GM23338 (cell line): ENCODE results near the gene PDE10A. TPM values are rescaled to one million over a fixed set of nuclear protein-coding genes. Genes with fewer than 3 reads are reported as not detected.

Source experiments
- ATAC-seq: fragments of 200-7000 bp; cut with Tn5 transposase; 3 replicates; pipeline ENCODE4 v1.9.1; 2020
- DNase-seq: peaks from one replicate; pipeline ENCODE4 v3.0.0-alpha.2; 2015; ENCODE audit warnings: low spot score
- H2AFZ ChIP-seq: fragments of 200-600 bp; sonication (generic); 2 replicates; pipeline ENCODE4 v1.8.0; 2016; ENCODE audit warnings: antibody characterized with exemption, mild to moderate bottlenecking, moderate library complexity
- H3F3A ChIP-seq: fragments of 200-600 bp; sonication (generic); replicated peaks from 2 replicates; pipeline ENCODE4 v1.8.0; 2017; ENCODE audit warnings: antibody characterized with exemption, mixed run types, low read depth
- H3K27ac ChIP-seq: fragments of 200-600 bp; sonication (generic); 2 replicates; pipeline ENCODE4 v1.6.1; 2016; ENCODE audit warnings: low read depth
- H3K27me3 ChIP-seq: fragments of 200-600 bp; sonication (generic); 2 replicates; pipeline ENCODE4 v1.8.0; 2016; ENCODE audit warnings: mild to moderate bottlenecking, mixed run types, moderate library complexity; ENCODE audit not compliant: insufficient read depth
- H3K36me3 ChIP-seq: fragments of 200-600 bp; sonication (generic); 2 replicates; pipeline ENCODE4 v1.8.0; 2016; ENCODE audit warnings: mild to moderate bottlenecking; ENCODE audit not compliant: insufficient read depth
- H3K4me1 ChIP-seq: fragments of 200-600 bp; sonication (generic); 2 replicates; pipeline ENCODE4 v1.8.0; 2016; ENCODE audit warnings: mild to moderate bottlenecking, moderate library complexity; ENCODE audit not compliant: insufficient read depth
- H3K4me2 ChIP-seq: fragments of 200-600 bp; sonication (generic); 2 replicates; pipeline ENCODE4 v1.7.1; 2017; ENCODE audit warnings: mixed run types
- H3K4me3 ChIP-seq: fragments of 200-600 bp; sonication (generic); 2 replicates; pipeline ENCODE4 v1.6.1; 2016; ENCODE audit warnings: mixed run types
- H3K79me2 ChIP-seq: fragments of 200-600 bp; sonication (generic); replicated peaks from 2 replicates; pipeline ENCODE4 v1.8.0; 2017; ENCODE audit warnings: mild to moderate bottlenecking; ENCODE audit not compliant: insufficient read depth
- H3K9me2 ChIP-seq: fragments of 200-600 bp; sonication (generic); 2 replicates; pipeline ENCODE4 v1.8.0; 2017; ENCODE audit not compliant: insufficient read depth
- H4K20me1 ChIP-seq: fragments of 200-600 bp; sonication (generic); replicated peaks from 2 replicates; pipeline ENCODE4 v1.8.0; 2017; ENCODE audit warnings: mild to moderate bottlenecking; ENCODE audit not compliant: insufficient read depth
- H3K27ac Mint-ChIP-seq: 2 replicates; pipeline ENCODE4 v1.8.0; 2020; ENCODE audit warnings: inconsistent platforms, mild to moderate bottlenecking, moderate library complexity, mixed read lengths
- H3K27me3 Mint-ChIP-seq: 3 replicates; pipeline ENCODE4 v1.8.0; 2022; ENCODE audit warnings: low read depth, mild to moderate bottlenecking, moderate library complexity, mixed read lengths, inconsistent platforms; ENCODE audit not compliant: insufficient read depth, poor library complexity
- H3K36me3 Mint-ChIP-seq: 3 replicates; pipeline ENCODE4 v1.8.0; 2021; ENCODE audit warnings: low read depth, mild to moderate bottlenecking, inconsistent platforms, moderate library complexity, mixed read lengths
- H3K4me1 Mint-ChIP-seq: 3 replicates; pipeline ENCODE4 v1.8.0; 2020; ENCODE audit warnings: mild to moderate bottlenecking, inconsistent platforms, mixed read lengths
- H3K4me3 Mint-ChIP-seq: 3 replicates; pipeline ENCODE4 v1.8.0; 2021; ENCODE audit warnings: moderate library complexity, mild to moderate bottlenecking, inconsistent platforms, mixed read lengths
- H3K9me3 Mint-ChIP-seq: 3 replicates; pipeline ENCODE4 v1.8.0; 2020; ENCODE audit warnings: moderate library complexity, mild to moderate bottlenecking, inconsistent platforms, mixed read lengths
- EZH2phosphoT487 ChIP-seq: fragments of 200-600 bp; sonication (generic); IDR thresholded peaks from one replicate; pipeline ENCODE4 v1.8.1; 2018; ENCODE audit warnings: antibody characterized with exemption; ENCODE audit not compliant: unreplicated experiment
- JUNB ChIP-seq: IDR thresholded peaks from one replicate; pipeline ENCODE4 v1.6.1; 2016; ENCODE audit warnings: antibody characterized with exemption; ENCODE audit not compliant: unreplicated experiment
- NANOG ChIP-seq: IDR thresholded peaks from 2 replicates; pipeline ENCODE4 v1.6.1; 2016; ENCODE audit warnings: antibody characterized with exemption, borderline replicate concordance
- POLR2AphosphoS5 ChIP-seq: IDR thresholded peaks from 2 replicates; pipeline ENCODE4 v1.6.1; 2016; ENCODE audit warnings: antibody characterized with exemption, low read depth
- ZNF331 ChIP-seq: fragments of 250-450 bp; sonication (Bioruptor Pico); IDR thresholded peaks from 2 replicates; pipeline ENCODE4 v1.5.0; 2020; ENCODE audit warnings: low read depth, mild to moderate bottlenecking, moderate library complexity
- ZNF462 ChIP-seq: fragments of 250-450 bp; sonication (Bioruptor Pico); IDR thresholded peaks from 2 replicates; pipeline ENCODE4 v1.5.0; 2020; ENCODE audit warnings: mild to moderate bottlenecking, moderate library complexity
- polyA plus RNA-seq: library from polyadenylated mRNA; unstranded; fragments of >200 nt; fragmentation: Nextera tagmentation; extraction: Ambion mirVana; gene quantifications from 2 replicates; pipeline ENCODE4 v1.2.1, GENCODE V29; 2016
- total RNA-seq: library from RNA; depleted of rRNA; stranded (reverse); fragments of >200 nt; shearing (Covaris generic); gene quantifications from 2 replicates; pipeline ENCODE4 v1.2.3, GENCODE V29; 2014
- TF ChIP-seq, protein P1 (sequence below): IDR thresholded peaks from one replicate; pipeline ENCODE4 v1.6.1; 2018; ENCODE audit warnings: antibody characterized with exemption; ENCODE audit not compliant: unreplicated experiment
- TF ChIP-seq, protein P2 (sequence below), 2 experiments: fragments of 200-600 bp in 1 of 2; sonication (generic) in 1 of 2; conservative IDR thresholded peaks; 2 replicates each; pipeline versions ENCODE4 v1.5.1 to v1.6.1; 2016 to 2017; ENCODE audit warnings: antibody characterized with exemption in 2 of 2, low read depth in 2 of 2, mild to moderate bottlenecking in 2 of 2, moderate library complexity in 1 of 2

Gene PDE10A
- total and polyA plus RNA-seq, 2 experiments from 2014 or later, result 0.50 to 3.9 TPM

- TF ChIP-seq ZNF331 (CRISPR knock-in tag), result no peak
- no peak for TF ChIP-seq JUNB
- no peak for TF ChIP-seq POLR2AphosphoS5
- TF ChIP-seq, protein P1, sequence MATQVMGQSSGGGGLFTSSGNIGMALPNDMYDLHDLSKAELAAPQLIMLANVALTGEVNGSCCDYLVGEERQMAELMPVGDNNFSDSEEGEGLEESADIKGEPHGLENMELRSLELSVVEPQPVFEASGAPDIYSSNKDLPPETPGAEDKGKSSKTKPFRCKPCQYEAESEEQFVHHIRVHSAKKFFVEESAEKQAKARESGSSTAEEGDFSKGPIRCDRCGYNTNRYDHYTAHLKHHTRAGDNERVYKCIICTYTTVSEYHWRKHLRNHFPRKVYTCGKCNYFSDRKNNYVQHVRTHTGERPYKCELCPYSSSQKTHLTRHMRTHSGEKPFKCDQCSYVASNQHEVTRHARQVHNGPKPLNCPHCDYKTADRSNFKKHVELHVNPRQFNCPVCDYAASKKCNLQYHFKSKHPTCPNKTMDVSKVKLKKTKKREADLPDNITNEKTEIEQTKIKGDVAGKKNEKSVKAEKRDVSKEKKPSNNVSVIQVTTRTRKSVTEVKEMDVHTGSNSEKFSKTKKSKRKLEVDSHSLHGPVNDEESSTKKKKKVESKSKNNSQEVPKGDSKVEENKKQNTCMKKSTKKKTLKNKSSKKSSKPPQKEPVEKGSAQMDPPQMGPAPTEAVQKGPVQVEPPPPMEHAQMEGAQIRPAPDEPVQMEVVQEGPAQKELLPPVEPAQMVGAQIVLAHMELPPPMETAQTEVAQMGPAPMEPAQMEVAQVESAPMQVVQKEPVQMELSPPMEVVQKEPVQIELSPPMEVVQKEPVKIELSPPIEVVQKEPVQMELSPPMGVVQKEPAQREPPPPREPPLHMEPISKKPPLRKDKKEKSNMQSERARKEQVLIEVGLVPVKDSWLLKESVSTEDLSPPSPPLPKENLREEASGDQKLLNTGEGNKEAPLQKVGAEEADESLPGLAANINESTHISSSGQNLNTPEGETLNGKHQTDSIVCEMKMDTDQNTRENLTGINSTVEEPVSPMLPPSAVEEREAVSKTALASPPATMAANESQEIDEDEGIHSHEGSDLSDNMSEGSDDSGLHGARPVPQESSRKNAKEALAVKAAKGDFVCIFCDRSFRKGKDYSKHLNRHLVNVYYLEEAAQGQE, result no peak
These were observed 184.5 kb downstream of the PDE10A start (continued) for GRCh38 chr6:165478581-165478980.

DNA sequence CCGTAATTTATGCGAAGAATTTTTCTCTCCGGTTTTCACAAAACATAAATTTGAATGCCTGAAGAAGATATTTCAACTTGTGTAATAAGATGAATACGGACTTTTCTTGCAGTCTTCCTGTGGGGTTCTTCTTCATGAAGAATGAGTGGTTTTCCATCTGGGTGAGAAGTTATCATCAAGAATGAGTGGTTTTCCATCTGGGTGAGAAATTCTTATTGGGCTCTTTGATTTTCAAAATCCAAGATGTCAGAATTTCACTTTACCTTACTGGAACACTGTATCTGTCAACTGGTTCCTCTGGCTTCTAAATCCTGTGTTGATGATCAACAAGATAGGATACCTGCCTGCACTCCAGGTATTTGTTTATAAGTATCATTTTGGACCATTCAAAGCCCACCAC is 193.6 kb downstream of the PDE10A start:
- Mint-ChIP-seq H3K9me3 (peaks cover 14% of the 10 kb centered on the region), H3K4me3 (no peak overlapping the region), H3K4me1 (peaks cover 2% of the 10 kb centered on the region), H3K27me3 (peaks cover 3% of the 10 kb centered on the region), H3K36me3 (peaks cover 9% of the 10 kb centered on the region; the same call in 2 of the 3 replicates), H3K27ac (no peak overlapping the region)
- no peaks in the 10 kb centered on the region for H3K79me2 ChIP-seq
- no peak for DNase-seq
- H3K4me1 ChIP-seq, result no peaks in the 10 kb centered on the region
- no peak overlapping the region for H2AFZ ChIP-seq
- ATAC-seq, result no peak
- no peaks in the 10 kb centered on the region for H3K27me3 ChIP-seq
- H3F3A ChIP-seq, result no peaks in the 10 kb centered on the region
- no peaks in the 10 kb centered on the region for H3K9me2 ChIP-seq
- H3K36me3 ChIP-seq, result peaks cover 3% of the 10 kb centered on the region; the same call in 1 of the 2 replicates
- H3K4me2 ChIP-seq, result no peak overlapping the region
- no peaks in the 10 kb centered on the region for H4K20me1 ChIP-seq
- H3K27ac ChIP-seq, result no peak overlapping the region
- H3K4me3 ChIP-seq, result no peak overlapping the region
- no peak for TF ChIP-seq EZH2phosphoT487
- TF ChIP-seq, protein P2, sequence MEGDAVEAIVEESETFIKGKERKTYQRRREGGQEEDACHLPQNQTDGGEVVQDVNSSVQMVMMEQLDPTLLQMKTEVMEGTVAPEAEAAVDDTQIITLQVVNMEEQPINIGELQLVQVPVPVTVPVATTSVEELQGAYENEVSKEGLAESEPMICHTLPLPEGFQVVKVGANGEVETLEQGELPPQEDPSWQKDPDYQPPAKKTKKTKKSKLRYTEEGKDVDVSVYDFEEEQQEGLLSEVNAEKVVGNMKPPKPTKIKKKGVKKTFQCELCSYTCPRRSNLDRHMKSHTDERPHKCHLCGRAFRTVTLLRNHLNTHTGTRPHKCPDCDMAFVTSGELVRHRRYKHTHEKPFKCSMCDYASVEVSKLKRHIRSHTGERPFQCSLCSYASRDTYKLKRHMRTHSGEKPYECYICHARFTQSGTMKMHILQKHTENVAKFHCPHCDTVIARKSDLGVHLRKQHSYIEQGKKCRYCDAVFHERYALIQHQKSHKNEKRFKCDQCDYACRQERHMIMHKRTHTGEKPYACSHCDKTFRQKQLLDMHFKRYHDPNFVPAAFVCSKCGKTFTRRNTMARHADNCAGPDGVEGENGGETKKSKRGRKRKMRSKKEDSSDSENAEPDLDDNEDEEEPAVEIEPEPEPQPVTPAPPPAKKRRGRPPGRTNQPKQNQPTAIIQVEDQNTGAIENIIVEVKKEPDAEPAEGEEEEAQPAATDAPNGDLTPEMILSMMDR (conservative IDR thresholded peaks at IDR 0.05; ENCODE audit: low read depth in 2 of 2), result no peak
- TF ChIP-seq POLR2AphosphoS5, result no peak
- no peak for TF ChIP-seq NANOG
- TF ChIP-seq, protein P1, result no peak
- no peak for TF ChIP-seq ZNF462 (CRISPR knock-in tag)
